Medulla oblongata (tissue), 1 donor: ENCODE measurements around the gene ADAD1.
"Not testable (repeated sequence)": the region's sequence is repeated elsewhere in the genome, so short reads cannot be mapped to it uniquely, and the experiment has no call there.

ENCODE experiments used
- DNase-seq: peaks from one replicate; pipeline ENCODE4 v3.0.0-alpha.2; 2015; ENCODE audit errors: extremely low spot score

Gene ADAD1

GRCh38 chr4:122378711-122379110 is at the start of gene ADAD1:
Gene ADAD1 (plus strand): TSS chr4:122379011. CDS start chr4:122380070, 1,059 bp downstream.
- DNase-seq: no peak

DNA sequence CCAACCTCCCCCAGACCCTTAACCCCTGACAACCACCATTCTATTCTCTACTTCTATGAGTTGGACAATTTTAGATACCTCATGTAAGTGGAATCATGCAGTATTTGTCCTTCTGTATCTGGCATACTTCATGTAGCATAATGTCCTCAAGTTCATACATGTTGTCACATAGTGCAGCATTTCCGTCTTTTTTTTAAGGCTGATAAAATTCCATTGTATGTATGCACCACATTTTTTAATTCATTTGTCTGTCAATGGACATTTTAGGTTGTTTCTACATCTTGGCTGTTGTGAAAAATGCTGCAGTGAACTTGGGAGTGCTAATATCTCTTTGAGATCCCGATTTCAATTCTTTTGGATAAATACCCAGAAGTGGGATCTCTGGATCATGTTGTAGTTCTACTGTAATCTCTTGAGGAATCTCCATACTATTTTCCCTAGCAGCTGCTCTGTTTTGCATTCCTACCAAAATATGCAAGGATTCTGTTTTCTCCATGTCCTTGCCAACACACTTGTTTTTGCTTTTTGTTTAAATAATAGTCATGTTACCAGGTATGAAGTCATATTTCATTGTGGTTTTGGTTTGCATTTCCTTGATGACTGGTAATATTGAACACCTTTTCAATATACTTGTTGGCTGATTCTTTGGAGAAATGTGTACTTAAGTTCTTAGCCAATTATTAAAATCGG is 48.8 kb upstream of the ADAD1 start:
- DNase-seq: no peak

GRCh38 chr4:122331195-122331594 is 47.6 kb upstream of the ADAD1 start:
- DNase-seq: no peak

DNA sequence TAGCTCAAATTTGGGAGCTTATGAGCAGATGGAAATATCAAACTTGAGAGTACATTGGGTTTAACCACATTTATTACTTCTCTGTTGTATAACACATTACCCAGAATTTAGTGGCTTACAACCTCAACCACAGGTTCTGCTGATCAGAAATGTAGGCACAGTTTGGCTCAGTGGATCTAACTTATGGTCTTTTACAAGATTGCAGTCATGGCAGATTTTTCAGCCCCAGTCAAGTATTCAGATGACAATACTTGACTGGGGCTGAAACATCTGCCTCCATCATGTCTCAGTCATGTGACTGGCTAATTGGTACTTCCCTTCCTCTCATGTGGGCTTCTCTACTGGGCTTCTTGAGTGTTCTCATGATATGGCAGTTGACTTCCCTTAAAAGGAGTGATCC is 44.0 kb upstream of the ADAD1 start:
- no peak for DNase-seq

DNA sequence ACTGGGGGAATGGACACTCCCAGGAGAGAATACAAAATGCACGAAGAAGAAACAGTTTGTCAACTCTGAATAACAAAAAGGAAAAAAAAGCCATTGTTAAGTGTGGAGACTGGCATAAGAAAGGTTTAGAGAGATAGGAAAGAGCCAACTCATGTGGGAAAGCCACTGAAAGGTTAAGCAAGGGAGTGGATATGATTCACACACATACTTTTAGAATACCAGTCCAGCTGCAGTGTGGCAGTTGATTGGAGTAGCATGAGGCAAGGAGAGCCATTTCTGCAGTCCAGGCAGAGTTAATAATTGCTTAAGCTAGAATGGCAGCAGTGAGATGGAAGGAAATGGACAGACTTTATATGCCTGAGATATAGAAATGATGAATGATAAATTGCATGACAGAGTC is 36.9 kb upstream of the ADAD1 start:
- no peak for DNase-seq

GRCh38 chr4:122346036-122346435 is 32.8 kb upstream of the ADAD1 start:
- no peak for DNase-seq

DNA sequence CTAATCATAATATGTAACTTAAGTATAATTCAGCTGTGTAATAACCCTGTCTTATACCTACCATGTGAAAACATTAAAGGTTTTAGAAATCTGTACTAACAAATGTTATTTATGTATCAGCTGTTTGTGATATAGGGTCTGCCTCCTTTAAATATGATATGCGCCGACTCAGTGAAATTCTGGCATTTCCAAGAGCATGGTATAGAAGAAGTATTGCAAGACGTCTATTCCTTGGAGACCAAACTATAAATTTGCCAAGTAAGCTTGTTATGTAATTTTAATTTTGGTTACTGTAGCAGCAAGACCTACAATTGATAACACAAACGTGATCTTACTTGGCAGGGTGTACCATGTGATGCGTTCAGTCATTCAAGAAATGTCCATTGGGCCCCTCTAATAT is 32.3 kb upstream of the ADAD1 start:
- no peak for DNase-seq

- DNase-seq: no peak
Measured at GRCh38 chr4:122356317-122356808, 22.4 kb upstream of the ADAD1 start.

GRCh38 chr4:122360754-122361153 is 18.1 kb upstream of the ADAD1 start:
- DNase-seq: no peak

DNA sequence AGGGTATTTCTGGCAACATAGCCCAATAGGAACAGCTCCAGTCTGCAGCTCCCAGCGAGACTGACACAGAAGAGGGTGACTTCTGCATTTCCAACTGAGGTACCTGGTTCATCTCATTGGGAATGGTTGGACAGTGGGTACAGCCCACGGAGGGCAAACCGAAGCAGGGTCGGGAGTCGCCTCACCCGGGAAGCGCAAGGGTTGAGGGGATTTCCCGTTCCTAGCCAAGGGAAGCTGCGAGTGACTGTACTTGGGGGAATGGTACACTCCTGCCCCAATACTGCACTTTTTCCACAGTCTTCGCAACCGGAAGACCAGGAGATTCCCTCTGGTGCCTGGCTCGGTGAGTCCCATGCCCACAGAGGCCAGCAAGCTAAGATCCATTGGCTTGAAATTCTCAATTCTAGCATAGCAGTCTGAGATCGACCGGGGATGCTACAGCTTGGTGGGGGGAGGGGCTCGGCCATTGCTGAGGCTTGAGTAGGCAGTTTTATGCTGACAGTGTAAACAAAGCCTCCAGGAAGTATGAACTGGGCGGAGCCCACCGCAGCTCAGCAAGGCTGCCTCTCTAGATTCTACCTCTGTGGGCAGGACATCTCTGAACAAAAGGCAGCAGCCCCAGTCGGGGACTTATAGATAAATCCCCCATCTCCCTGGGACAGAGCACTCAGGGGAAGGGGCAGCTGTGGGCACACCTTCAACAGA is 14.0 kb upstream of the ADAD1 start:
- no peak for DNase-seq

- not testable (repeated sequence) for DNase-seq
Measured at GRCh38 chr4:122368786-122369185, 10.0 kb upstream of the ADAD1 start.

DNA sequence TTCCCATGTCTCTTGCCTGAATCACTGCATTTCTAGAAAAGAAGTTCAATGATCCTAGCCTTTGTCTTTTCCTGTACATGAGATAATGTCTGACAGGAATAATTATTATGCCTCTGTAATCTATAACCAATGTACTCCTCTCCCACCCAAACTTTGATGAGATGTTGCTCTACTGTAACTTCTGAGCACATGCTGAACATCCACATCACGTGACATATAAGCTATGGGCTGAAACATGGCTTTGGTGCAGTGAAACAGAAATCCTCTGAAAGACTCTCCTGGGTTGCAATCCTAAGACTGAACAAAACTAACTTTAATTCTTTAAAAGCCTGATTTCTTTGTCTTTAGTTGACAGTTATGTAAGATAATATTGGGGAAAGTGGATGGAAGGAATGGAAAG is 1.5 kb upstream of the ADAD1 start:
- DNase-seq: no peak

DNA sequence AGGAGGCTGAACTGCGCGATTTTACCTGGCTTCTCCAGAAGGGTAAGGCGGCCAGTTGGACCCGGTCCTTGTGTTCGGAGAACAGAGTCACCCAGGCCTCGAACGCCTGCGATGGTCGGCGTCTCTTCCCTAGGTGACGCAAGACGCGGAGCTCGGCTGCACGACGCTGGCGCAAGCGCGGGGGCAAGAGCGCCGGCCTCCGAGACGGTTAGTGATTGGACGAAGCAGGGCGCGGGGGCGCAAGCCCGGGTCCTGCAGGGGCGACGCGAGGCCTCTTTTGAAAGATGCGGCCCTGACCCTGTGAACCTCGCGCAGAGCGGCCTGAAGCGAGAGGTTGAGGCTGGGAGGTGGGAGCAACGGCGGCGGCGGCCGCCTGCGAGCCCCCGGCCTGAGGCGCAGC is 428 bp downstream of the ADAD1 start:
- DNase-seq: no peak

- no peak for DNase-seq
Measured at GRCh38 chr4:122383341-122383740, 4.5 kb downstream of the ADAD1 start.

DNA sequence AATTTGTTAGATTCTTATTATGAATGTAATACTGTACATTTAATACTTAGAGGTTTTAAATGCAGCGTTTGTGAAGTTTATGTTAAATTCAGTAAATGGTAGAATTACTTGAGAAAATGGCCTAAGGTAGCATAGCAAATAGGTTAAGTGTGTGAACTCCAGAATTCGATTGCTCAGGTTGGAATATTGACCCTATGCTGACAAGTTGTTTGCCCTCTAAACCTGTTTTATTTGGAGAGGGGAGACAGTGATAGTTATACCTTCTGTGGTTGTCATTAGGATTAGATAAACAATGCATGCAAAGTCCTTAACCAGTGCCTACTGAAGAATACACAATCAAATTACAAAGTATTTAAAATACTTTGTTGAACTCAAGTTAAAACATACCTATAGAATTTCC is 5.4 kb downstream of the ADAD1 start:
- no peak for DNase-seq

- no peak for DNase-seq
Measured at GRCh38 chr4:122393276-122393675, 14.5 kb downstream of the ADAD1 start.

GRCh38 chr4:122403861-122404260 is 25.1 kb downstream of the ADAD1 start:
- DNase-seq: no peak

GRCh38 chr4:122412547-122412946 is 33.7 kb downstream of the ADAD1 start:
- no peak for DNase-seq

DNA sequence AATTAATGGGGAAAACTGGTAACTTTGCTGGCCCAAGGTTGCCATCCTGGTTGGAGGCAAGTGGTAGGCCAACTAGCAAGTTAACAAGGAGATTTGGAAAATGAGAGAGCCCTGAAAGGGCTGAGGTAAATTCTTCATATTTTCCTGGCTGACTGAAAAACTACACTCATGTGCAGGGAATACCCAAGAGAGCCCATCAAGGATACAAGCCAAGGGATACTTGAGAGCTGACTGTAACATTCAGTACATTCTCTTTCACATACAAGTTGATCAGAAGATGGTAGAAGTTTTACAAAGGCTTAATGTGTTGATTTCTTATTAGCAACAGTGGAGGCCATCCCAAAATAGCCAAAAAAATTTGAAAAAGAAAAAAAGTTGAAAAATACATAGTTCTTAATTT is 44.4 kb downstream of the ADAD1 start:
- no peak for DNase-seq

- no peak for DNase-seq
Measured at GRCh38 chr4:122431351-122431750, 52.5 kb downstream of the ADAD1 start.

- DNase-seq: no peak
Measured at GRCh38 chr4:122434285-122434684, 55.5 kb downstream of the ADAD1 start.

GRCh38 chr4:122450847-122451246 is 72.0 kb downstream of the ADAD1 start:
- no peak for DNase-seq

DNA sequence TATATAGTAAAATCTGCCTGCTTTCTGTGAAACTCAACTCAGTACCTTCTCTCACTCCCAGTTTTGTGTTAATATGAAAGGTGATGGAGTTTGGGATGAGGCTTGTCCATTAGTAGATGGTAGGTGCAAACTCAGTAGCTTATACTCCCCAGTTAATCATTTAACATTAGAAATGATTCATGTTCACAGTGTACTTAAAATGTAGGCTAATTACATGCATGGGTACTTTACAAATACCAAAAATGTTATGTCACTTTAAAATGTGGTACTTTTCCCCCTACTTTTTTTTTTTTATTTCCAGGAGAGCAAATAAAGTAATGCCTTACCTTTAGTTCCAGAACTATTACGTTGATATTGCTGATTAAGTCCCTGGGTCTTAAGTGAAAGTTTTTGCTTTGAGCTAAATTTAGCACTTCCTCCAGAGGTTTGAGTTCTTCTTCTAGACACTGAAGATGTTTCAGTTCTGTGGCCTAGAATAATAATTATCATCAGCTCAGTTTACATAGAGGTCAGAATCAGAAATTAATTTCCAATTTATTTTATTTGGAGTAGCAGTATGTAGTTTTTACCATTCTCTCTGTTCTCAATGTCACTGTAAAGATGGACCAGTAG is 74.7 kb downstream of the ADAD1 start:
- DNase-seq: no peak
